SJCRH30 (cell line): ENCODE measurements around the gene TFEB. TPM values are rescaled to one million over a fixed set of nuclear protein-coding genes. Genes with fewer than 3 reads are reported as not detected.

Experiments
- DNase-seq, 2 experiments: peaks; one replicate each; pipeline ENCODE4 v3.0.0-alpha.2; 2015 to 2020
- H3K27ac ChIP-seq: fragments of 250-450 bp; sonication (Bioruptor Pico); 2 replicates; pipeline ENCODE4 v1.5.1; 2020; ENCODE audit warnings: mild to moderate bottlenecking, moderate library complexity
- H3K27me3 ChIP-seq: fragments of 250-450 bp; sonication (Bioruptor Pico); 2 replicates; pipeline ENCODE4 v1.5.1; 2020; ENCODE audit warnings: mild to moderate bottlenecking, moderate library complexity
- H3K36me3 ChIP-seq: fragments of 250-450 bp; sonication (Bioruptor Pico); 2 replicates; pipeline ENCODE4 v1.5.1; 2020; ENCODE audit warnings: mild to moderate bottlenecking, moderate library complexity
- H3K4me1 ChIP-seq: fragments of 250-450 bp; sonication (Bioruptor Pico); 2 replicates; pipeline ENCODE4 v1.5.1; 2020; ENCODE audit warnings: mild to moderate bottlenecking, moderate library complexity
- H3K4me3 ChIP-seq: fragments of 250-450 bp; sonication (Bioruptor Pico); 2 replicates; pipeline ENCODE4 v1.5.1; 2020; ENCODE audit warnings: mild to moderate bottlenecking, moderate library complexity
- H3K9me3 ChIP-seq: fragments of 250-450 bp; sonication (Bioruptor Pico); replicated peaks from 2 replicates; pipeline ENCODE4 v1.5.1; 2020; ENCODE audit warnings: mild to moderate bottlenecking, moderate library complexity
- total RNA-seq: library from RNA; depleted of rRNA; stranded (reverse); fragments of >200 nt; shearing (Covaris generic); gene quantifications from 2 replicates; pipeline ENCODE4 v1.2.3, GENCODE V29; 2014

Gene TFEB
- total RNA-seq, 1 experiment from 2014 or later: 0.57 TPM

DNA sequence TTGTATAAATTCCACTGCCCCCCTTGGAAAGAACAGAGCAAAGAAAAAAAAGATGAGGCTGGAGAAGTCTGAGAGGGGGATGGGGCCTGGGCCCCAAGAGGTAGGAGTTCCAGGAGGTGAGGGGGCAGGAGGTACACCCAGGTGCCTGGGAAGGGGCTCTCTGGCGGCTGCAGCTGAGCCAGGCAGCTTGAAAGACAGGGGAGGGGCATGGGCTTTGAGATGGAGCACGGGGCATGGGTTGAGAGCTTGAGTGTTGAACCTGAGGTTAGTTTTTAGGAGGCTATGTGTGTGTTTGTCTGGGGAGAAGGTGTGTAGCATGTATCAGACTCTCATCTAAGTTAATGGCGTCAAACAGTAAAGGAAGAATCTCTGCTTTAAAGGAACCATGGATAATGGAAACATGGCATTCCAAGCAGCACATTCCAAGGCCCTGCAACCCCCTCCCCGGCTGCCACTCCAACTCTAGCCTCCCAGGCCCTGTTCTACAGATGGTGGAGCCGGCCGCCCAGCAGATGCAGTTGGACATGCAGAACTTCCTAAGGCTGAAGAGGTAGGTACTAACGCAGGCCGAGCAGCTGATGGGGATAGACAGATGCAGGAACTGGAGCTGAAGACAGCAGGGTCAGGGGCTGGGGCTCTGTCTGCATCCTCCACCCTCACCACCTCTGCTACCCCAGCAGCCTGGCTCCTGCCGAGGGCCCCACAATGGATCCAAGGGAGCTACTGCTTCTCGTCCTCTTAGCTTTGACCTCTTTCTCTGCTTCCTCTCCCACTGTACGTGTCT, 55.0 kb downstream of the TFEB start:
- Histone ChIP-seq H3K4me1 (peaks cover 4% of the 10 kb centered on the region; the same call in 1 of the 2 replicates), H3K27me3 (peaks cover 4% of the 10 kb centered on the region; the same call in 1 of the 2 replicates), H3K4me3 (no peak overlapping the region), H3K27ac (no peak overlapping the region), H3K9me3 (no peaks in the 10 kb centered on the region), H3K36me3 (no peaks in the 10 kb centered on the region)
- DNase-seq: no peak

DNA sequence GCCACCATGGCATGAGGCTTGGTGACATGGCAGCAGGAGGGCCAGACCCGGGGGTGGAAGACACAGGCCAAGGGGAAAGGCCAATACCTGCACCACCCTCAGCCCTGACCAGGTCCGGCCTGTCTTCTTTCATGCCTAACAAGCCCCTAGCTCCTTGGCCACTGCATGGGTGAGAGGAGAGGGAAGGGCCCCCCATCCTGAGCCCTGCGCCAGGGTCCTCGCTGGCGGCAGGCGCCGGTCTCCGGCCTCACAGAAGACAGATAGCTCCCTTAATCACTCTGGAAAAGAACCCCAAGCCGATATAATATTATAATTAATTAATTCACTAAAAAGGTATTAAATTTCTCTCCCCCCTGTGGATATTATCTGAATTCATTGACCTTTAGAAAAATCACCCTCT, 55.7 kb downstream of the TFEB start:
- H3K4me1 ChIP-seq: peaks cover 4% of the 10 kb centered on the region; the same call in 1 of the 2 replicates
- no peaks in the 10 kb centered on the region for H3K36me3 ChIP-seq
- H3K9me3 ChIP-seq: no peaks in the 10 kb centered on the region
- DNase-seq: no peak
- no peak overlapping the region for H3K4me3 ChIP-seq
- no peak overlapping the region for H3K27ac ChIP-seq
- H3K27me3 ChIP-seq: peaks cover 4% of the 10 kb centered on the region; the same call in 1 of the 2 replicates

DNA sequence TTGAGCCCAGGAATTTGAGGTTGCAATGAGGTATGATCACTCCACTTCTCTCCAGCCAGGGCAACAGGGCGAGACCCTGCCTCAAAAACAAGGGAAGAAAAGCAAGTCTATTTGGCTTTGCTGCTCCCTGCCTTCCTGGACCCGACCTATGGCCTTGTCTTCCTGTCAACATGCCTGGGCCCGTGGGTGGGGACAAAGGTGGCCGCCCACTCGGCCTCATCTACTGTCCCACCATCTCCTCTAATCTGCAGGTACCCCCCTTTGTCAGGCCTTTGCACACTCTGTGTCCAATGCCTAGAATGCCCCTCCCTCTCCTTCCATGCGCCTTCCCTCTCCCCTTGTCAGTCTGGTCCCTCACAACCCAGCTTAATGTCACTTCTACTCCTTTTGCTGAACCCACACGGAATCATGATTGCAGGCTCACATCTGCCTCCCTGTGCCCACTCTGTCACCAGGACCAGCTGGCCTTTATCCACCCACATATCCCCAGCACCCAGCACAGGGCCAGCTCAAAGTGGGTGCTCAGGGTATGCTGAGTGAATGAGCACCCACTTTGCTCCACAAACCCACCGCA, 56.8 kb downstream of the TFEB start:
- Histone ChIP-seq H3K4me3 (no peak overlapping the region), H3K4me1 (peaks cover 9% of the 10 kb centered on the region), H3K9me3 (no peaks in the 10 kb centered on the region), H3K27ac (no peak overlapping the region), H3K27me3 (peaks cover 4% of the 10 kb centered on the region; the same call in 1 of the 2 replicates), H3K36me3 (no peaks in the 10 kb centered on the region)
- no peak for DNase-seq

DNA sequence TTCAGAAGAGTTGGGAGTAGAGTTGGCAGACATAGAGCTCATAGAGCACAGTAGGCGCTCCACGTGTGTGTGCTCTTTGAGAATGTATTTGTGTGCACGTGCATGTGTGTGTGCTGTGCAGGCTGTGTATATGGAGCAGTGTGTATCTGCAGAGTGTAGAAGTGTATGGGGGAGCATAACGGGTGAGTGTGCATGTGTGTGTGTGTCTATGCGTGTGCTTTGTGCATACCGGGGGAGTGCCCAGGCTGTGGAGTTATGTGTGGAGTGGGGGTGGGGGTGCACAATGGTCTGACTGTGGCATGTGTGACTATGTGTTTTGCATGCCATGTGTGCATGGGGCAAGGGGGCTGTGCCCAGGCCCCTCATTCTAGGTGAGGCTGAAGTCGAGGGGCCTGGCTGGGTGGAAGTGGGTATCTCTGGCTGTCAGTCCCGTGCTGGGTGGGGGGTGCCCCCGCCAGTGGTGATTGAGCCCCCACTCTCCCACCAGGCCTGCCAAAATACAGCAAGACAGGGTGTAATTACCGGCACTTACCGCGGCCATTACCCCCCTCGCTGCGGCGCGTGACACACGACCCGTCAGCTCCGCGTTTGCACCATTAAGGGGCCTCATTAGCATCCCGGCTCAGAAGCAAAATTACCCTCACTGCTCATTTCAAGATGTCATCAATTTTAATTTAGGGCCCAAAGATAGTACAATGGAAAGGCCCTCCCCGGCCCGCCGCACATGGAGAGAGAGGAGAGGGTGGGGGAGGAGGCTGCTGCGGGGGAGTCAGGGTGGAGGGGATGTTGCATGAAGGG, 58.1 kb downstream of the TFEB start:
- DNase-seq: no peak
- H3K27ac ChIP-seq: no peak overlapping the region
- no peak overlapping the region for H3K4me3 ChIP-seq
- peaks cover 9% of the 10 kb centered on the region for H3K4me1 ChIP-seq
- H3K27me3 ChIP-seq: peaks cover 4% of the 10 kb centered on the region; the same call in 1 of the 2 replicates
- no peaks in the 10 kb centered on the region for H3K9me3 ChIP-seq
- no peaks in the 10 kb centered on the region for H3K36me3 ChIP-seq

DNA sequence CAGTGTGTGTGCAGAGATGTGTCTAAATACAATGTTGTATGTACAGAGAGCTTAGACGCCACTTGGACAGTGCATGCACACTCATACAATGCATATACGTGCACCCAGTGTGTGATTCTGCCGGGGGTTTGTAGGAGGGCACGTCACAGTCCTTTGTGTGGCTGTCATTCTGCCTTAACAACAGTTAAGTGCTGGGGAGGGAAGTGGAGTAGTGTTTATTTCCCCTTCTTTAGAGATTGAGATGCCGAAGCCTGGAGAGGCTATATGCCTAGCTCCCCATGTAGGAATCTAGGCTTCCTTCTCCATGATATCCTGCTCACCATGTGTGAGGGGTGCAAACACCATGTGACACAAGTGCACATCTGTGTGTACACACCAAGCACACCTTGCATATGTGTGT, 59.0 kb downstream of the TFEB start:
- Histone ChIP-seq H3K4me3 (no peak overlapping the region), H3K9me3 (no peaks in the 10 kb centered on the region), H3K27me3 (peaks cover 4% of the 10 kb centered on the region; the same call in 1 of the 2 replicates), H3K36me3 (no peaks in the 10 kb centered on the region), H3K4me1 (peaks cover 7% of the 10 kb centered on the region; the same call in 1 of the 2 replicates), H3K27ac (no peak overlapping the region)
- DNase-seq: no peak

DNA sequence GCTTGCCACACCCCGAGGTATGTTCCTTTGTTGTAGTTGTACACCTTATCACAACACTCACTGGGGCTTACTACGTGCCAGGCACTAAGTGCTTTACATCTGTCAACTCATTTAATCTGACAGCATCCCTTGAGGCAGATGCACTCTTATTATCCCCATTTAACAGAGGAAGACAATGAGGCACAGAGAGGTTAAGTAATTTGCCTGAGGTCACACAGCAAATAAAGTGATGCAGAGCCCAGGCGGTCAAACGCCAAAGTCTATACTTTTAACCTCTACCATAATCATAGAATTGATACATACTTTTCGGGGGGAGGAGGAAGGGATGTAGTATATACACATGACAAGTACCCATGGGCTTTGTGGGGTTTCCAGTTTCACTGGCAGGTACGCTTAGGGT, 59.4 kb downstream of the TFEB start:
- H3K36me3 ChIP-seq: no peaks in the 10 kb centered on the region
- DNase-seq: no peak
- no peak overlapping the region for H3K27ac ChIP-seq
- peaks cover 4% of the 10 kb centered on the region; the same call in 1 of the 2 replicates for H3K27me3 ChIP-seq
- H3K4me1 ChIP-seq: peaks cover 7% of the 10 kb centered on the region; the same call in 1 of the 2 replicates
- no peak overlapping the region for H3K4me3 ChIP-seq
- H3K9me3 ChIP-seq: no peaks in the 10 kb centered on the region

DNA sequence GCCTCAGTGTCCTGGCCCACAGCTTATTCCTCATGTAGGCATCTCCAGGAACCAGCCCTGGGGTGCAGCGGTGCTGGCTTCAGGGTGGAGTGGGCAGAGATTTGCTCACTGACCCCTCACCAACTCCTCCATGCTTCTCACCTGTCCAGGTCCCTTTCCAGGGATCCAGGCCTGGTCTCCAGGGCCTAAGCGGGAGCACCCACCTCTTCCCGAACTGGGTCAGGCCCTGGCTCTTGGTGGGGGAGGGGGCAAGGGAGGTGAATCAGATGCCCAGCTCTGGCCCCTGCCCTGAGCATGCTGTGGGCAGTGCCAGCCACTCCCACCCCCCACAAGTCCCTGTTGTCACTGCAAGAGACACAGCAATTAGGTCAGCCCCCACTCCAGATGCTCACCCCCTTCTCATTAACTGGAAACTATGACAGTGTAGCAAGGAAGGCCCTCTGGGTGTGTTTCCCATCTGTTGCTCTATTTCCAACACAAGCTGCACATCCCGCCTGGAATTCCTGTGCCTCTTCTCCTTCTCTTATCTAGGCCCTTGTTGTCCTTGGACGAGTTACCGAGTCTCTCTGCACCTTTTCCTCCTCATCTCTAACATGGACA, 60.1 kb downstream of the TFEB start:
- no peaks in the 10 kb centered on the region for H3K9me3 ChIP-seq
- H3K27ac ChIP-seq: no peak overlapping the region
- H3K27me3 ChIP-seq: peaks cover 4% of the 10 kb centered on the region; the same call in 1 of the 2 replicates
- DNase-seq: no peak
- H3K36me3 ChIP-seq: no peaks in the 10 kb centered on the region
- H3K4me1 ChIP-seq: peaks cover 7% of the 10 kb centered on the region; the same call in 1 of the 2 replicates
- H3K4me3 ChIP-seq: no peak overlapping the region

DNA sequence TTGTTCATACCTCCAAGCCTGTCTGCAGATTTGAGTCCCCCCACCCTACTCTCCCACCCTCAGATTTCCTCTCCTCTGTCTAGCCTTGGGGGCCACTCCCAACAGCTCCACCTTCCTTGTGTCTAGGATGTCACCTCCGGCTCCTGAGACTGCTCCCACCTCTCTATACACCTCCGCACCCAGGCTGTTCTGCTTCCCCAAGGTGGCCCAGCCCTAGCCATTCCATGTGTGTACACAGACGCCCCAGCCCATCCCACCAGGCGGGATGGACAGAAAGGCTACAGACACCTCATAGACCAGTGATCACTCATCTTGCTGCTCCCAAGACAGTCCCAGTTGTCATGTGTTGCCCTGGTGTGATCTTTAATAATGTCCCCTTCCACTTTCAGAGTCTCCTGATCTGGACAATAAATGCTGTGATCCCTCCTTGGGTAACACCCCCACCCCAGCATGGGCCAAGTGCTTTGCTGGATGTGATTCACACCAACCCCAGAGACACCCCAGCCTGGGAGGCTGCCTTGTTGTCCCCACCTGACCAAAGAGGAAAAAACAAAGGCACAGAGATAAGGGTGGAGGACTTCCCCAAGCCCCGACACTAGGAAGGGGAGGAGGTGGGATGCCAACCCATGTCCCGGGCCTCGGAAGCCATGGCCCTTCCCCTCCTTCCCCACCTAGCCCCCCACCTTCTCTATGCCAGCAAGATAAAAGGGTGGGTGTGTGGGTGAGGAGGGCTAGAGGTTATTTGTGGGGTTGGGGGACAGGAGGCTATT, 61.0 kb downstream of the TFEB start:
- DNase-seq: no peak
- H3K4me1 ChIP-seq: peaks cover 7% of the 10 kb centered on the region; the same call in 1 of the 2 replicates
- H3K36me3 ChIP-seq: no peaks in the 10 kb centered on the region
- no peaks in the 10 kb centered on the region for H3K9me3 ChIP-seq
- H3K27ac ChIP-seq: no peak overlapping the region
- H3K4me3 ChIP-seq: no peak overlapping the region
- peaks cover 4% of the 10 kb centered on the region; the same call in 1 of the 2 replicates for H3K27me3 ChIP-seq

DNA sequence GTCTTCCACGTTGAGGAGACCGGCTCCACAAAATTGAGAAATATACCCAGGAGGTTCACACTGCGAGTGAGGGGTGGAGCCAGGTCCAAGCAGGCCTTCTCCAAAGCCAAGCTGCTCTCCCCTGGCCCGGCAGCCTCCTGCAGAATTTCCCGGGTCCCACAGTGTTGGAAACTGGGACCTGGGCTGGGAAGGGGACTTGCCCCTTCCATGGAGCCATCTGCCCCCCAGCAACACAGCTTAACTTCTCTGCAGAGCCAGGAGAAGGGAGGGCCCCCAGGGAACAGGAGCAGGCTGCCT, 61.8 kb downstream of the TFEB start:
- Histone ChIP-seq H3K4me1 (peaks cover 7% of the 10 kb centered on the region; the same call in 1 of the 2 replicates), H3K9me3 (no peaks in the 10 kb centered on the region), H3K4me3 (no peak overlapping the region), H3K27ac (no peak overlapping the region), H3K36me3 (no peaks in the 10 kb centered on the region), H3K27me3 (peaks cover 4% of the 10 kb centered on the region; the same call in 1 of the 2 replicates)
- DNase-seq: no peak

DNA sequence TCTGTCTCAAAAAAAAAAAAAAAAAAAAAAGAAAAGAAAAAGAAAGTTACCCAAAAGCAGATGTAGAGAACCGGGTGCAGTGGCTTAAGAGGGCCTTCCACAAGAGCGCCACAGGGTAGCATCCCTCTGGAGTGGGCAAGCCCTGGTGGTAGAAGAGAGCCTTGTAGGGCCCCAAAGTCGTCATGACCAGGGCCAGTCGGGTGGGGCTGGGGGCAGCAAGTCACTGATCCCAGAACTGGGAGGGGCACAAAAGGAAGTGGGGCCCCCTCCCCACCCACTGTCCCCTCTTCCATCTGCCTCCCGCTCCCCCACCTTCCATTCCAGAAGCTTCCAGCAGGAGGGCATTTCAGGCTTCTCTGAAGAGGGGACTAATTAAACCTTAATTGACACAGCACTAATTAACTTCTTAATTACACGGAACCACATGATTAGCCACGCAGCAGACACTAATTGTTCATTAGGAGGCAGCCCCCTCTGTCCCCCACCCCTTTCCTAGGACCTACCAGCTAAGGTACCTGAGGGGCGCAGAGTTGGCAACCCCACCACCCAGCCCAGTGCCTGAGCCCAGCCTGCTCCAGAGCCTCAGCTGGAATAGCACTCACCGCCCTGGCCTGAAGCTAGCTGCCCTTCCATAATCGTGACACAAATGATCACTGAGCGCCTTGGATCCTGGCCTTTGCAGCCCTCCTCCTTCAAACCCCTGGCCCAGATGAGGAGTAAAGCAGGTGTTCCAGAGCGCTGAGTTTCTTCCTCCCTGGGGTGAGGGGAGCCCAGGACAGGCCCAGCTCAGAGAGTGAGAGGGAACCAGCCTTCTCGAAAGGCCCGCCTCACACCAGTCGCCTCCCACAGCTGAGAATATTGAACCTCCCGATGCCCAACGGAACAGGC, 62.3 kb downstream of the TFEB start:
- no peaks in the 10 kb centered on the region for H3K36me3 ChIP-seq
- DNase-seq: no peak
- H3K27ac ChIP-seq: no peak overlapping the region
- H3K4me1 ChIP-seq: peaks cover 7% of the 10 kb centered on the region; the same call in 1 of the 2 replicates
- H3K9me3 ChIP-seq: no peaks in the 10 kb centered on the region
- H3K4me3 ChIP-seq: no peak overlapping the region
- 0 out of 2 replicates have a peak, but pooled peaks cover 4% of the 10 kb centered on the region for H3K27me3 ChIP-seq

DNA sequence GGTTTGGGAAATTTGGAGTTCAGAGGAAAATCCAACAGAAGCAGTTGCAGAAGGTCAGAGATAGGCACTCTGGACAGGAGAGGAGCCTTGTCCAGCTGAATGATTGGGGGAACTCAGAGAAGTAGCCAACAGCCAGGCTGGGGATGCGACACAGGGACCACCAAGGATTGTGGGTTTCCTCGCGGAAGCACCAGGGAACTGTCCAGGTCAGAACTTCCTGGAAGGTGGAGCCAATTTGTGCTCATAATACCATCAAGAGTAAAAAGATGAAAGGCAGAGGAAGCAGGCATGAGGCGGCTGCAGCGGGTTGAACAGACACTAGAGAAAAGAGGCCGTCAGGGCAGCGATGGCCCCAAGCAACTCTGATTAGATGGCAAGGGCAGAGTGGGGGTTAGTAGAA, 63.4 kb downstream of the TFEB start:
- H3K27me3 ChIP-seq: no peaks in the 10 kb centered on the region
- no peaks in the 10 kb centered on the region for H3K36me3 ChIP-seq
- no peak for DNase-seq
- no peaks in the 10 kb centered on the region for H3K9me3 ChIP-seq
- no peak overlapping the region for H3K4me3 ChIP-seq
- no peak overlapping the region for H3K27ac ChIP-seq
- H3K4me1 ChIP-seq: peaks cover 7% of the 10 kb centered on the region; the same call in 1 of the 2 replicates

DNA sequence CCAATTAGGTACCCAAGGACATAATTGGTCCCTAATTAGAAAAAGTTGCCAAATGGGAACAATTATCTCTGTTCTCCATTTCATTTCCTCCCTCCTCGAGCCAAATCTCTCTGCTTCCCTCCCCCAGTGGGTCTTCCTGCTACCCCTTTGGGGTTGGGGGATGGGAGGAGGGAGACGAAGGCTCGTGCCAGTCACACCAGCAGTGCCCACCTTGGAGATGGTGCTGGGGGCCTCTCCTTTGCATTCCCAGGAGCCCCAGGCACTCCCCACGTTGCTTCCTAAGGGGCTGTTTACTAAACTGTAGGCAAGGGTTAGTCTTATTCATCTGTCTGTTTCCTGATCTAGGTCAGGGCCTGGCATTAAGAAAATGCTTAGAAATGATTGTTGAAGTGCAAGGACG, 64.0 kb downstream of the TFEB start:
- Histone ChIP-seq H3K4me3 (no peak overlapping the region), H3K27ac (no peak overlapping the region), H3K27me3 (no peaks in the 10 kb centered on the region), H3K9me3 (no peaks in the 10 kb centered on the region), H3K4me1 (peaks cover 7% of the 10 kb centered on the region; the same call in 1 of the 2 replicates), H3K36me3 (no peaks in the 10 kb centered on the region)
- no peak for DNase-seq

DNA sequence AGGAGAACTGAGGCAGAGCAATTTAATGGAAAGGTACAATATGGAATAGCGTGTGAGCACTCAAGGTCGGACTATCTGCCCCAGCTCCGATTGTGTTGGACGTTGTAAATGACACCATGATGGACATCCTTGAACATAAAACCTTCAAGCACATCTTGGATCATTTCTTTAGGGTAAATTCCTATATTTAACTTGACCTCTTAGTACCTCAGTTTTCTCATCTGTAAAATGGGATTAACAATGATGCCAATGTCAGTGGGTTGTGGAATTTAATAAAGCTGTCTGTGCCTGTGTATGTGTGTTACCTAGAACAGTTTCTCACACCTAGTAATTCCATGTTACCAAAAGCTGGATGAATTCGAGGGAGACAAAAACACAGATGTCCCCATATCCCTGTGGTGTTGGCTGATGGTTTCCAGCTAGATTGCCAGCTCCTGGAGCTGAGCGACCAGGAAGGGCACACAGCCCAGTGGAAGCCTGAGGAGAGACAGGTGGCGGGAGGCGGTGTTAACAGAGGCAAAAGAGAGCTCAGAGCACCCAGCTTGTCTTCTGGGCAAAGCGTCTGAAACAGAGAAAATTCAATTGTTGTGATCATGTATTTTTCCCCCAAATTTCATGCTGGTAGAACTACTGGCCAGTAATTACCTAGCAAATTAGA, 64.6 kb downstream of the TFEB start:
- Histone ChIP-seq H3K36me3 (no peaks in the 10 kb centered on the region), H3K27me3 (no peaks in the 10 kb centered on the region), H3K4me1 (peaks cover 7% of the 10 kb centered on the region; the same call in 1 of the 2 replicates), H3K4me3 (no peak overlapping the region), H3K9me3 (no peaks in the 10 kb centered on the region), H3K27ac (no peak overlapping the region)
- DNase-seq: no peak
